ENCODE results near the gene L3HYPDH.

Gene L3HYPDH

DNA sequence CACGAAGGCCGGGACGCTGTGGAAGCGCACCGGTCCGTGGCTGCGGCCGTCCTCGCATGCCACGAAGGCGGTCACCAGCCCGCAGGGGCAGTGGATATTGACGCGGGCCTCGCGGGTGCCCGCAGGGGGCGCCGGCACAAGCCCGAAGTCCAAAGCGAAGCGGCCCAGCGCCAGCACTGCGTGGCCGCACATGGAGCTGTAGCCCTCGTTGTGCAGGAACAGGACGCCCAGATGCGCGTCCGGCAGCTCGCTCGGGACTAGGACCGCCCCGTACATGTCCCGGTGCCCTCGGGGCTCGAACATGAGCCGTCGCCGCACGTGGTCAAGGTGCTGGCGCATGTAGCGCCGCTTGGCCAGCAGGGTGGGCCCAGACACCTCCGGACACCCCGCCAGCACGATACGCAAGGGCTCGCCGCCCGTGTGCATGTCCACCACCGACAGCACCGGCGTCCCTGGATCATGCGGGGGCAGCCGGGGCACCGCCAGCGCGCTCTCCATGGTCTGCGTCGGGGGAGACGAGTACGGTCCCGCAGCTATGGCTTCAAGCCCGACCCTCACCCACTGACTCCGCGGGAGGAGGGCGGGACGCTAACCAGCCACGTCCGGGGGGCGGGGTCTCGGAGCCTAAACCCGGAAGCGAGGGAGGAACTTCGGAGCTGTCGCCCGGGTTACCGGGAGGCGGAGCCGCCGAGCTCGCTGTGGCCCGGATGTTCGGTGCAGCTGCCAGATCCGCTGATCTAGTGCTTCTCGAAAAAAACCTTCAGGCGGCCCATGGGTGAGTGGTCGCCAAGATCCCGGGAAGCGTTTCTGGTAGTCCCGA is at the start of gene L3HYPDH, which contains the start of gene JKAMP:
Gene L3HYPDH (minus strand): TSS at position 590 of the 820 bp plus-strand sequence. CDS start 92 bp downstream, at position 498.
Gene JKAMP (plus strand): TSS at position 699 of the 820 bp plus-strand sequence. CDS start 73 bp downstream, at position 772.
- H3K9me3 ChIP-seq (ENCODE audit: control insufficient read depth, insufficient read depth, low read length) = no peaks in the 10 kb centered on the region
- H3K4me3 ChIP-seq (ENCODE audit: low read length) = peak within 1 kb of the TSS; percentile 83
- H3F3A ChIP-seq (ENCODE audit: control insufficient read depth, insufficient read depth) = no peaks in the 10 kb centered on the region
- H4K20me1 ChIP-seq (ENCODE audit: control insufficient read depth, insufficient read depth, low read depth, low read length) = no peaks in the 10 kb centered on the region
- TF ChIP-seq, protein P1, sequence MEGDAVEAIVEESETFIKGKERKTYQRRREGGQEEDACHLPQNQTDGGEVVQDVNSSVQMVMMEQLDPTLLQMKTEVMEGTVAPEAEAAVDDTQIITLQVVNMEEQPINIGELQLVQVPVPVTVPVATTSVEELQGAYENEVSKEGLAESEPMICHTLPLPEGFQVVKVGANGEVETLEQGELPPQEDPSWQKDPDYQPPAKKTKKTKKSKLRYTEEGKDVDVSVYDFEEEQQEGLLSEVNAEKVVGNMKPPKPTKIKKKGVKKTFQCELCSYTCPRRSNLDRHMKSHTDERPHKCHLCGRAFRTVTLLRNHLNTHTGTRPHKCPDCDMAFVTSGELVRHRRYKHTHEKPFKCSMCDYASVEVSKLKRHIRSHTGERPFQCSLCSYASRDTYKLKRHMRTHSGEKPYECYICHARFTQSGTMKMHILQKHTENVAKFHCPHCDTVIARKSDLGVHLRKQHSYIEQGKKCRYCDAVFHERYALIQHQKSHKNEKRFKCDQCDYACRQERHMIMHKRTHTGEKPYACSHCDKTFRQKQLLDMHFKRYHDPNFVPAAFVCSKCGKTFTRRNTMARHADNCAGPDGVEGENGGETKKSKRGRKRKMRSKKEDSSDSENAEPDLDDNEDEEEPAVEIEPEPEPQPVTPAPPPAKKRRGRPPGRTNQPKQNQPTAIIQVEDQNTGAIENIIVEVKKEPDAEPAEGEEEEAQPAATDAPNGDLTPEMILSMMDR (IDR thresholded peaks at IDR 0.05; ENCODE audit: low read depth, low read length, poor library complexity, severe bottlenecking) = peak; percentile 84
- no peak for TF ChIP-seq EZH2phosphoT487 (IDR thresholded peaks at IDR 0.05; ENCODE audit: borderline replicate concordance, low read length)
- no peaks in the 10 kb centered on the region for H3K27me3 ChIP-seq (ENCODE audit: control insufficient read depth, low read length)
- H3K79me2 ChIP-seq (ENCODE audit: control insufficient read depth, low read length) = peaks cover 59% of the 10 kb centered on the region
- H3K36me3 ChIP-seq (ENCODE audit: control insufficient read depth, low read length) = peaks cover 35% of the 10 kb centered on the region
- H3K4me2 ChIP-seq (ENCODE audit: low read length) = peak within 1 kb of the TSS; percentile 79
- peak within 1 kb of the TSS; percentile 30; the same call in 1 of the 2 replicates for H3K27ac ChIP-seq (ENCODE audit: low read depth, low read length)
- H3K9me2 ChIP-seq (replicated peaks; ENCODE audit: control insufficient read depth, low read length) = no peaks in the 10 kb centered on the region
- peaks cover 45% of the 10 kb centered on the region for H3K4me1 ChIP-seq (ENCODE audit: control insufficient read depth, low read length)

DNA sequence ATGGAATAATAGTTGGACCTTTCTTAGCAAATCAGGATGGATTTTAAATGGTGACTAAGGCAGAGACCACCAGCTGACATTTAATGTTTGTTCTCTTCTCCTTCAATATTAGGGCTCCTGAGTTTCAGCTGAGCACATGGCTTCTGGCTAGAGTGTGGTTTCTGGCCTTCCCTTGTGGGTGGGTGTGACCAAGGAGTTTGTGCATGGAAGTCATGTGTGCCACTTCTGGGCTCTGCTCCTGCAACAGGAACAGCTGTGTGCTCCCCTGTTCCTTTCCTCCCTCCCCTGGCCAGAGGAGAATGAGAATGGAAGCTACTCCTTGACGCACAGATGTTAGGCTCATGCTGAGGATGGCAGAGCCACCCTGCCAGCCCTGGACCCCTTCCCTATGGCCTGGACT is 48.2 kb upstream of the L3HYPDH start:
- TF ChIP-seq, protein P1 (IDR thresholded peaks at IDR 0.05; ENCODE audit: low read depth, low read length, poor library complexity, severe bottlenecking) = no peak
- no peak for TF ChIP-seq EZH2phosphoT487 (IDR thresholded peaks at IDR 0.05; ENCODE audit: borderline replicate concordance, low read length)
- Histone ChIP-seq H3K9me2 (replicated peaks; ENCODE audit: control insufficient read depth, low read length) (no peaks in the 10 kb centered on the region), H3K79me2 (ENCODE audit: control insufficient read depth, low read length) (no peaks in the 10 kb centered on the region), H3K4me2 (ENCODE audit: low read length) (no peak overlapping the region), H3K9me3 (ENCODE audit: control insufficient read depth, insufficient read depth, low read length) (no peaks in the 10 kb centered on the region), H4K20me1 (ENCODE audit: control insufficient read depth, insufficient read depth, low read depth, low read length) (no peaks in the 10 kb centered on the region), H3K36me3 (ENCODE audit: control insufficient read depth, low read length) (no peaks in the 10 kb centered on the region), H3K4me1 (ENCODE audit: control insufficient read depth, low read length) (no peaks in the 10 kb centered on the region), H3F3A (ENCODE audit: control insufficient read depth, insufficient read depth) (no peaks in the 10 kb centered on the region), H3K27me3 (ENCODE audit: control insufficient read depth, low read length) (no peaks in the 10 kb centered on the region), H3K27ac (ENCODE audit: low read depth, low read length) (no peak overlapping the region), H3K4me3 (ENCODE audit: low read length) (no peak overlapping the region)

DNA sequence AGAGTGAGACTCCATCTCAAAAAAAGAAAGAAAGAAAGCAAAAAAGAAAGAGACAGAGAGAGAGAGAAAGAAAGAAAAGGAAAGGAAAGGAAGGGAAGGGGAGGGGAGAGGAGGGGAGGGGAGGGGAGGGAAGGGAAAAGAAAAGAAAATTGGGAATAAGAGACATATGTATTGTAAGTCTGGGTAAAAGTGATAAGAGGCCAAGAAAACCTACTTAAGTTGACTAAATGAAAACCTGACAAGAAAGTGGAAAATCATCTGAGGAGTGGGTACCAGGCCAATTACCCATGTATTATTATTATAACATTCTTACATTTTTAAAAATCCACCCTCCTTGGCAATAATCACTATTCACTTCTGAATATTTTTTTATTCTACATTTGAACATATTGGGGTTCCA is 46.1 kb upstream of the L3HYPDH start:
- H3K27ac ChIP-seq (ENCODE audit: low read depth, low read length) = no peak overlapping the region
- H3F3A ChIP-seq (ENCODE audit: control insufficient read depth, insufficient read depth) = no peaks in the 10 kb centered on the region
- H3K9me3 ChIP-seq (ENCODE audit: control insufficient read depth, insufficient read depth, low read length) = no peaks in the 10 kb centered on the region
- H3K36me3 ChIP-seq (ENCODE audit: control insufficient read depth, low read length) = no peaks in the 10 kb centered on the region
- no peaks in the 10 kb centered on the region for H3K27me3 ChIP-seq (ENCODE audit: control insufficient read depth, low read length)
- no peaks in the 10 kb centered on the region for H4K20me1 ChIP-seq (ENCODE audit: control insufficient read depth, insufficient read depth, low read depth, low read length)
- H3K4me1 ChIP-seq (ENCODE audit: control insufficient read depth, low read length) = no peaks in the 10 kb centered on the region
- no peaks in the 10 kb centered on the region for H3K79me2 ChIP-seq (ENCODE audit: control insufficient read depth, low read length)
- TF ChIP-seq, protein P1 (IDR thresholded peaks at IDR 0.05; ENCODE audit: low read depth, low read length, poor library complexity, severe bottlenecking) = no peak
- TF ChIP-seq EZH2phosphoT487 (IDR thresholded peaks at IDR 0.05; ENCODE audit: borderline replicate concordance, low read length) = no peak
- no peak overlapping the region for H3K4me3 ChIP-seq (ENCODE audit: low read length)
- H3K4me2 ChIP-seq (ENCODE audit: low read length) = no peak overlapping the region
- H3K9me2 ChIP-seq (replicated peaks; ENCODE audit: control insufficient read depth, low read length) = no peaks in the 10 kb centered on the region
